Measurements from ENCODE around the gene ELP4.

Gene ELP4

DNA sequence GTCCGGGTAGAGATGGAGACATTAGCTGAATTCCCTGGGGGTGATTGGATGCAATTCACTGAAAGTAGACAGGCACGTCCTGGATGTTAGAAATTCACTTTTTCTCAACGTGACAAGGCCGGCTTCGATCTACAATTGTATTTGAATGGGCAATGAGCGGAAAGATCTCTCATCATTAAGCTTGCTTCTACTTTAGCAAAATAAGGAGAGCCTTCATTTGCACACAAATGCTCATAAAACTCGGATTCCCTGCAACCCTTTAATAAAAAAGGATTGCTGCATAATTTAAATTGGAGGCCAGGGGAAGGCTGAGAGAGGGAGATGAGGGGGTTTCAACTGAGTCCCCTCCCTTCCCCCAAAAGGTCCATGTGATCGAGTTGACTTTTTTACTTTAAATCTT, 312.2 kb downstream of the ELP4 start:
- H3K27me3 ChIP-seq (ENCODE audit: insufficient read depth, low read length): no peaks in the 10 kb centered on the region
- H3K36me3 ChIP-seq (ENCODE audit: insufficient read depth, low read length): no peaks in the 10 kb centered on the region
- H3K4me1 ChIP-seq (ENCODE audit: insufficient read depth, low read length, severe bottlenecking): no peaks in the 10 kb centered on the region
- H3K9ac ChIP-seq (ENCODE audit: low read length): no peak overlapping the region
- no peaks in the 10 kb centered on the region for H3K79me2 ChIP-seq (ENCODE audit: insufficient read depth, low read length)
- no peaks in the 10 kb centered on the region for H3F3A ChIP-seq (ENCODE audit: insufficient read depth, low read length)
- H3K4me3 ChIP-seq (ENCODE audit: low read depth, low read length, poor library complexity, severe bottlenecking): no peak overlapping the region
- no peaks in the 10 kb centered on the region for H3K9me3 ChIP-seq (ENCODE audit: low read length)
- no peak overlapping the region for H3K4me2 ChIP-seq (ENCODE audit: low read length)
- no peak overlapping the region for H2AFZ ChIP-seq (ENCODE audit: low read length)
- H3K9me2 ChIP-seq (ENCODE audit: low read depth, low read length): no peaks in the 10 kb centered on the region
- TF ChIP-seq EZH2 (IDR thresholded peaks at IDR 0.05; ENCODE audit: borderline replicate concordance, low read length): no peak
- TF ChIP-seq, protein P1, sequence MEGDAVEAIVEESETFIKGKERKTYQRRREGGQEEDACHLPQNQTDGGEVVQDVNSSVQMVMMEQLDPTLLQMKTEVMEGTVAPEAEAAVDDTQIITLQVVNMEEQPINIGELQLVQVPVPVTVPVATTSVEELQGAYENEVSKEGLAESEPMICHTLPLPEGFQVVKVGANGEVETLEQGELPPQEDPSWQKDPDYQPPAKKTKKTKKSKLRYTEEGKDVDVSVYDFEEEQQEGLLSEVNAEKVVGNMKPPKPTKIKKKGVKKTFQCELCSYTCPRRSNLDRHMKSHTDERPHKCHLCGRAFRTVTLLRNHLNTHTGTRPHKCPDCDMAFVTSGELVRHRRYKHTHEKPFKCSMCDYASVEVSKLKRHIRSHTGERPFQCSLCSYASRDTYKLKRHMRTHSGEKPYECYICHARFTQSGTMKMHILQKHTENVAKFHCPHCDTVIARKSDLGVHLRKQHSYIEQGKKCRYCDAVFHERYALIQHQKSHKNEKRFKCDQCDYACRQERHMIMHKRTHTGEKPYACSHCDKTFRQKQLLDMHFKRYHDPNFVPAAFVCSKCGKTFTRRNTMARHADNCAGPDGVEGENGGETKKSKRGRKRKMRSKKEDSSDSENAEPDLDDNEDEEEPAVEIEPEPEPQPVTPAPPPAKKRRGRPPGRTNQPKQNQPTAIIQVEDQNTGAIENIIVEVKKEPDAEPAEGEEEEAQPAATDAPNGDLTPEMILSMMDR (IDR thresholded peaks at IDR 0.05; ENCODE audit: low read length): no peak
- no peak overlapping the region for H3K27ac ChIP-seq (ENCODE audit: low read depth, low read length, poor library complexity, severe bottlenecking)
- H4K20me1 ChIP-seq (ENCODE audit: insufficient read depth, low read length): no peaks in the 10 kb centered on the region

DNA sequence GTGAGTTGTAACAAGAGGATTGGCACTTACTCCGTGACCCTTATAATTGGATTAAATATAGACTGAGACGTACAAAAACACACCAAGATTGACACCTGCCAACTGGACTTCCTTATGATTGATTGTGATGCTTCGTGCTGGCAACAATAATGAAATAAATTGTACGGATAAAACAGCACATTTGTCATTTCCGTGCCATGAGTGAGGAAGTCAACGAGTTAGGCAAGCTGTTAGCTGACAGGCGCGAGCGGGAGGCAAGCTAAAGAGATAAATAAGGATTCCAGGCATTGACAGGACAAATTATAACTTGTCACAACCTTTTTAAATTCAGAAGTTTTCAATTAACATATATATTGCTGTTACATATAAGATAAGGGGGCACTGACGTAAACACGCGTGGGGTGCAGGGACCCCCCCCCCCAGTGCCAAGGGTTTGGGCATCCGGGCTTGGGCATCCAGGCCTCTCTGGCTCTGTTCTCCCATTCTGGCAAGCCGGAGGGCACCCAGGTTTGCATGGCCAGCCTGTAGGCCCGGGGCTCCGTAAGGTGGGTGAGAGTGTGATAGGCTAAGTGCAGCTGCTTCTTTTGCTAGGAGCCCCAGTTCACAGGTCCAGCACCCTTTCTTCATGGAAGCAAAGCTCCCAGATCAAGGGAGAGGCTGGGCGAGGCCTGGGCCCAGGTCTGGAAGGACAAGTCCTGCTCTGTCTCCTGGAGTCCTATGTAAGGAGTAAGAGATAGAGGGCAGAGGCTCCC, 312.8 kb downstream of the ELP4 start:
- no peak for TF ChIP-seq EZH2 (IDR thresholded peaks at IDR 0.05; ENCODE audit: borderline replicate concordance, low read length)
- TF ChIP-seq, protein P1 (IDR thresholded peaks at IDR 0.05; ENCODE audit: low read length): no peak
- Histone ChIP-seq H3F3A (ENCODE audit: insufficient read depth, low read length) (no peaks in the 10 kb centered on the region), H3K79me2 (ENCODE audit: insufficient read depth, low read length) (no peaks in the 10 kb centered on the region), H3K4me1 (ENCODE audit: insufficient read depth, low read length, severe bottlenecking) (no peaks in the 10 kb centered on the region), H3K9me3 (ENCODE audit: low read length) (no peaks in the 10 kb centered on the region), H3K9me2 (ENCODE audit: low read depth, low read length) (no peaks in the 10 kb centered on the region), H2AFZ (ENCODE audit: low read length) (no peak overlapping the region), H3K4me2 (ENCODE audit: low read length) (no peak overlapping the region), H3K4me3 (ENCODE audit: low read depth, low read length, poor library complexity, severe bottlenecking) (no peak overlapping the region), H3K27ac (ENCODE audit: low read depth, low read length, poor library complexity, severe bottlenecking) (no peak overlapping the region), H3K36me3 (ENCODE audit: insufficient read depth, low read length) (no peaks in the 10 kb centered on the region), H4K20me1 (ENCODE audit: insufficient read depth, low read length) (no peaks in the 10 kb centered on the region), H3K9ac (ENCODE audit: low read length) (no peak overlapping the region), H3K27me3 (ENCODE audit: insufficient read depth, low read length) (no peaks in the 10 kb centered on the region)

DNA sequence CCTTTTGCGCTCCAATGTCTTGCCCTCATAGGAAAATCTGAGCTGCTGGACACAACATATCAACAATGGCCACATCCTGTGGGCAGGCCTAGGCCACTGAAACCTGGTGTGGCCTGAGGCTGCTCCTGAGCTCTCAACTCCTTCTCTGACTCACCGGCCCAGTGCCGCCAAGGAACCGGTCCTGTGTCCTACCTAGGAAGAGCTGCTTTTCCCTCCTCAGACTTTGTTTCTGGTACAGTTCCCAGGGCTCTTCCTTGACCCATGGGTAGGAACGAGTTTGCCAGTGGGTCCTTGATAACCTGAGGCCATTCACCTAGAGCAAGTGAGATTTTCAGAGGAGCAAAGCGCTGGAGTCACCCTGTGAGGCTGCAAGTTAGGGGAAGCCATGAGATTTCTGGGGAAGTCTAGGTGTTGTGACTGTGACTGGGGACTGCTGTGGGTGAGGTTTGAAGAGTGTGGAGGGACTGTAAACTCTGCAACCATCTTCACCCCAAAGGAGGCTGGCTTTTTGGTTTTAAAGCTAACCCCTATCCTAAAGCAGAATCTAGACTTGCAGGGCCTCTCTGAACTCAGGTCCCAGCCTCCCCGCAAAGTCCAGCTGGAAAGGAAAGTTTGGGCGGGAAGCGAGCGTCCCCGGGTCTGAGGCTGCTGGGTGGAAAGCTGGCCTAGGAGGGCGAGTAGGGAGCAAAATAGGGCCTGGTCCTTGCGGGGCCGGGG, 313.5 kb downstream of the ELP4 start:
- H4K20me1 ChIP-seq (ENCODE audit: insufficient read depth, low read length): no peaks in the 10 kb centered on the region
- H3K27me3 ChIP-seq (ENCODE audit: insufficient read depth, low read length): no peaks in the 10 kb centered on the region
- H3K36me3 ChIP-seq (ENCODE audit: insufficient read depth, low read length): no peaks in the 10 kb centered on the region
- H3F3A ChIP-seq (ENCODE audit: insufficient read depth, low read length): no peaks in the 10 kb centered on the region
- no peaks in the 10 kb centered on the region for H3K4me1 ChIP-seq (ENCODE audit: insufficient read depth, low read length, severe bottlenecking)
- H3K9me3 ChIP-seq (ENCODE audit: low read length): no peaks in the 10 kb centered on the region
- no peak overlapping the region for H3K9ac ChIP-seq (ENCODE audit: low read length)
- TF ChIP-seq EZH2 (IDR thresholded peaks at IDR 0.05; ENCODE audit: borderline replicate concordance, low read length): no peak
- TF ChIP-seq, protein P1 (IDR thresholded peaks at IDR 0.05; ENCODE audit: low read length): no peak
- no peak overlapping the region for H3K4me3 ChIP-seq (ENCODE audit: low read depth, low read length, poor library complexity, severe bottlenecking)
- H2AFZ ChIP-seq (ENCODE audit: low read length): no peak overlapping the region
- H3K9me2 ChIP-seq (ENCODE audit: low read depth, low read length): no peaks in the 10 kb centered on the region
- no peak overlapping the region for H3K27ac ChIP-seq (ENCODE audit: low read depth, low read length, poor library complexity, severe bottlenecking)
- H3K4me2 ChIP-seq (ENCODE audit: low read length): no peak overlapping the region
- no peaks in the 10 kb centered on the region for H3K79me2 ChIP-seq (ENCODE audit: insufficient read depth, low read length)
